Measurements from ENCODE around the gene DYSF.
"Not testable (repeated sequence)": the region's sequence is repeated elsewhere in the genome, so short reads cannot be mapped to it uniquely, and the experiment has no call there.

The DYSF gene

DNA sequence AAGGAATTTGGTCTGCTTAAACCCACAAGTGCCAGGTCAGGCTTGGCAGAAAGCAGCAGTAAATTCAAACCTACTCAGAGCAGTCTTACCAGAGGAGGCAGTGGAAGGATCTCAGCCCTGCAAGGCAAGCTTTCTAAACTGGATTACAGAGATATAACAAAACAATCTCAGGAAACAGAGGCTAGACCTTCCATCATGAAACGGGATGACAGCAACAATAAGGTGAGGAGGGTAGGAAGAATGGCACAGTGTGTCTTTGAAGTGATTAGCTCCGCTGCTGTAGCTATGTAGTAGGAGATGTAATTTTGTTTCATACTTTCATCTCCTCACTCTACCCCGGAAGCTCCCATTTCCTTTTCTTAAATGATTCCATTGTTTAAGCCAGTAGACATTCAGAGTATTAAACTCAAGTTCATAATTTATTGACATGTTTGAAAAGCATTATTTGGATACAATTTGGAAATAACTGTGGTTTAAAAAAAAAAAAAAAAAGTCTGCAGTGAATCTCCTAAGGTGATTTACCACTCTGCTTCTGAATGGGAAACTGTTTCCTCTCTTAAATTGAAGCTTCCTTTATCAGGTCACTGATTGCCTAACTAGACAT lies 29.4 kb upstream of the DYSF start:
- no peaks in the 10 kb centered on the region; the same call in 1 of the 2 replicates for H3K36me3 ChIP-seq (ENCODE audit: insufficient read depth)
- TF ChIP-seq CTCF (conservative IDR thresholded peaks at IDR 0.05; ENCODE audit: low read depth, low read length) = no peak

DNA sequence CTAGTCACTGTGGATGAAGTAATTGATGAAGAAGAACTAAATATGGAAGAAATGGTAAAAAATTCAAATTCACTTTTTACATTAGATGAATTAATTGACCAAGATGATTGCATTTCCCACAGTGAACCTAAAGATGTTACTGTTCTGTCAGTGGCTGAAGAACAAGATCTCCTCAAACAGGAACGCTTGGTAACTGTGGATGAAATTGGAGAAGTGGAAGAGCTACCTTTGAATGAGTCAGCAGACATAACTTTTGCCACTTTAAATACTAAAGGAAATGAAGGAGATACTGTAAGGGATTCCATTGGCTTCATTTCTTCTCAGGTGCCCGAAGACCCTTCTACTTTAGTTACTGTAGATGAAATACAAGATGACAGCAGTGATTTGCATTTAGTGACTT lies 26.6 kb upstream of the DYSF start:
- Histone ChIP-seq H3K27ac (no peak overlapping the region), H2AFZ (ENCODE audit: low read depth) (no peak overlapping the region), H3K36me3 (ENCODE audit: insufficient read depth) (no peaks in the 10 kb centered on the region; the same call in 1 of the 2 replicates), H3K4me2 (no peak overlapping the region), H4K20me1 (ENCODE audit: insufficient read depth) (no peaks in the 10 kb centered on the region), H3K27me3 (ENCODE audit: insufficient read depth, low read depth) (no peaks in the 10 kb centered on the region), H3K79me2 (ENCODE audit: insufficient read depth, low read depth) (no peaks in the 10 kb centered on the region), H3K9ac (no peak overlapping the region), H3K4me1 (ENCODE audit: low read depth, poor library complexity, severe bottlenecking) (no peaks in the 10 kb centered on the region), H3K4me3 (IDR thresholded peaks at IDR 0.05; ENCODE audit: insufficient read depth, low read depth, low read length) (no peak overlapping the region)
- no peak for TF ChIP-seq CTCF (conservative IDR thresholded peaks at IDR 0.05; ENCODE audit: low read depth, low read length)

More for the DNA sequence above, 29.4 kb upstream of the DYSF start:
- no peak overlapping the region for H3K4me3 ChIP-seq (IDR thresholded peaks at IDR 0.05; ENCODE audit: insufficient read depth, low read depth, low read length)
- no peak overlapping the region for H3K9ac ChIP-seq
- H4K20me1 ChIP-seq (ENCODE audit: insufficient read depth) = no peaks in the 10 kb centered on the region
- H3K79me2 ChIP-seq (ENCODE audit: insufficient read depth, low read depth) = peaks cover 5% of the 10 kb centered on the region; the same call in 1 of the 2 replicates
- H3K4me1 ChIP-seq (ENCODE audit: low read depth, poor library complexity, severe bottlenecking) = no peaks in the 10 kb centered on the region
- H2AFZ ChIP-seq (ENCODE audit: low read depth) = no peak overlapping the region
- H3K4me2 ChIP-seq = no peak overlapping the region
- no peaks in the 10 kb centered on the region for H3K27me3 ChIP-seq (ENCODE audit: insufficient read depth, low read depth)
- no peak overlapping the region for H3K27ac ChIP-seq

- Histone ChIP-seq H3K4me1 (ENCODE audit: low read depth, poor library complexity, severe bottlenecking) (no peaks in the 10 kb centered on the region), H3K4me3 (IDR thresholded peaks at IDR 0.05; ENCODE audit: insufficient read depth, low read depth, low read length) (no peak overlapping the region), H3K79me2 (ENCODE audit: insufficient read depth, low read depth) (no peaks in the 10 kb centered on the region), H2AFZ (ENCODE audit: low read depth) (no peak overlapping the region), H3K27ac (no peak overlapping the region), H3K27me3 (ENCODE audit: insufficient read depth, low read depth) (no peaks in the 10 kb centered on the region), H3K4me2 (no peak overlapping the region), H4K20me1 (ENCODE audit: insufficient read depth) (no peaks in the 10 kb centered on the region), H3K9ac (no peak overlapping the region), H3K36me3 (ENCODE audit: insufficient read depth) (no peaks in the 10 kb centered on the region; the same call in 1 of the 2 replicates)
- TF ChIP-seq CTCF (conservative IDR thresholded peaks at IDR 0.05; ENCODE audit: low read depth, low read length) = no peak
These were observed 24.6 kb upstream of the DYSF start for GRCh38 chr2:71428472-71429383.

- not testable (repeated sequence) for H3K9ac ChIP-seq; H3K27me3 ChIP-seq (ENCODE audit: insufficient read depth, low read depth); H4K20me1 ChIP-seq (ENCODE audit: insufficient read depth); H2AFZ ChIP-seq (ENCODE audit: low read depth); H3K4me2 ChIP-seq; H3K36me3 ChIP-seq (ENCODE audit: insufficient read depth); H3K4me3 ChIP-seq (IDR thresholded peaks at IDR 0.05; ENCODE audit: insufficient read depth, low read depth, low read length); H3K4me1 ChIP-seq (ENCODE audit: low read depth, poor library complexity, severe bottlenecking); H3K27ac ChIP-seq; H3K79me2 ChIP-seq (ENCODE audit: insufficient read depth, low read depth)
These were observed 8.2 kb upstream of the DYSF start for GRCh38 chr2:71445142-71445541.

- Histone ChIP-seq H2AFZ (ENCODE audit: low read depth) (no peak overlapping the region), H3K79me2 (ENCODE audit: insufficient read depth, low read depth) (no peaks in the 10 kb centered on the region), H3K4me1 (ENCODE audit: low read depth, poor library complexity, severe bottlenecking) (no peaks in the 10 kb centered on the region), H3K27ac (no peak overlapping the region), H3K9ac (no peak overlapping the region), H3K27me3 (ENCODE audit: insufficient read depth, low read depth) (no peaks in the 10 kb centered on the region), H3K36me3 (ENCODE audit: insufficient read depth) (no peaks in the 10 kb centered on the region), H3K4me2 (no peak overlapping the region), H3K4me3 (IDR thresholded peaks at IDR 0.05; ENCODE audit: insufficient read depth, low read depth, low read length) (no peak overlapping the region), H4K20me1 (ENCODE audit: insufficient read depth) (no peaks in the 10 kb centered on the region)
- TF ChIP-seq CTCF (conservative IDR thresholded peaks at IDR 0.05; ENCODE audit: low read depth, low read length) = no peak
These were observed 6.9 kb upstream of the DYSF start for GRCh38 chr2:71446505-71446904.
